ENCODE measurements around the gene LHX2. TPM values are rescaled to one million over a fixed set of nuclear protein-coding genes. Genes with fewer than 3 reads are reported as not detected.
A peak's percentile ranks its signal among the peaks of the same experiment; 100 is the strongest.

Gene LHX2
- total and polyA plus RNA-seq, 2 of the 4 experiments (the other 2 are of a cell fraction), result not detected

DNA sequence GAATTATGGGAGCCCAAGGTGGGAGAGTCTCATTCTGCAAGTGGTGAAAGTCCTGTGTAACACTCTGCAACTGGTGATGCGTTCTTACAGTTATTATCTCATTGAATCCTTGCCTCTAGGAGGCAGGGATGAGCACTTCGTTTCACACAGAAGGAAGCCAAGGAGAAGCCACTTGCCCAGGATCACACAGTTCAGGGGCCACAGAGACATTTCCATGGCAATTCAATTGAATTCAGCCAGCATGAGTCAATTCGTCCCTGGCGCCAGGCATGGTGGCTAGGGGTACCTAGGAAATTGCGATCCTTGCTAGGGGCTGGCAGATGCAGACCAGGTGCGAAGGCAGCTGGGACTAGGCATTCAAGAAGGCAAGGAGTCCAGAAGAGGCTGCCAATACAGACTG, 26.2 kb downstream of the LHX2 start:
- Histone ChIP-seq H3K27me3 (ENCODE audit: control insufficient read depth, insufficient read depth, low read length) (peaks cover 79% of the 10 kb centered on the region), H2AFZ (replicated peaks; ENCODE audit: low read length, poor library complexity) (peak overlapping the region; percentile 49), H3K4ac (ENCODE audit: low read depth, low read length) (no peak overlapping the region), H3K4me3 (ENCODE audit: insufficient read depth, low read depth, low read length) (no peak overlapping the region), H3K9me3 (ENCODE audit: control insufficient read depth, insufficient read depth, low read length) (no peaks in the 10 kb centered on the region), H3K56ac (ENCODE audit: extremely low read depth, insufficient read depth, low read length) (no peak overlapping the region), H4K5ac (ENCODE audit: low read depth, low read length) (no peak overlapping the region), H3K9me1 (ENCODE audit: insufficient read depth, low read length) (no peaks in the 10 kb centered on the region), H3K27ac (ENCODE audit: insufficient read depth, low read length) (no peak overlapping the region), H2BK15ac (ENCODE audit: low read depth, low read length) (no peak overlapping the region), H2AK9ac (replicated peaks; ENCODE audit: low read depth, low read length, poor library complexity) (no peak overlapping the region), H3K36me3 (ENCODE audit: control insufficient read depth, insufficient read depth, low read length) (no peaks in the 10 kb centered on the region), H4K91ac (ENCODE audit: insufficient read depth, low read depth, low read length) (no peak overlapping the region), H2BK5ac (ENCODE audit: low read depth, low read length, poor library complexity, severe bottlenecking) (no peak overlapping the region), H3K14ac (replicated peaks; ENCODE audit: low read depth, low read length) (no peak overlapping the region), H4K20me1 (ENCODE audit: insufficient read depth, low read length) (no peaks in the 10 kb centered on the region), H3K4me2 (ENCODE audit: low read depth, low read length) (no peak overlapping the region), H2BK20ac (ENCODE audit: low read depth, low read length) (no peak overlapping the region), H4K8ac (ENCODE audit: low read depth in 2 of 2, low read length in 2 of 2) (no peak overlapping the region), H2AK5ac (ENCODE audit: low read depth, low read length) (no peak overlapping the region), H3K9ac (ENCODE audit: low read depth, low read length) (no peak overlapping the region), H2BK120ac (ENCODE audit: low read depth, low read length) (no peak overlapping the region), H3K23ac (ENCODE audit: low read depth, low read length) (no peak overlapping the region), H3K4me1 (ENCODE audit: control insufficient read depth, insufficient read depth, low read length) (no peaks in the 10 kb centered on the region; the same call in 1 of the 2 replicates), H3K18ac (ENCODE audit: low read depth, low read length) (no peak overlapping the region), H3K79me1 (ENCODE audit: low read depth in 1 of 2, low read length in 2 of 2) (no peaks in the 10 kb centered on the region)
- DNase-seq, result no peak
- in situ Hi-C loops (cut with MboI; ENCODE audit: low sequenced_read_pairs), result loop anchor here (10.0 kb wide), 1 partner anchor 493 kb away; no protein-coding TSS in a partner anchor
- intact Hi-C loops (cut with micrococcal nuclease), result no loop called here
- dilution Hi-C loops (cut with HindIII; ENCODE audit: low sequenced_read_pairs, unreplicated experiment), result no loop called here
- TF ChIP-seq RAD21 (IDR thresholded peaks at IDR 0.05; ENCODE audit: low read length), result no peak
- TF ChIP-seq, protein P1, sequence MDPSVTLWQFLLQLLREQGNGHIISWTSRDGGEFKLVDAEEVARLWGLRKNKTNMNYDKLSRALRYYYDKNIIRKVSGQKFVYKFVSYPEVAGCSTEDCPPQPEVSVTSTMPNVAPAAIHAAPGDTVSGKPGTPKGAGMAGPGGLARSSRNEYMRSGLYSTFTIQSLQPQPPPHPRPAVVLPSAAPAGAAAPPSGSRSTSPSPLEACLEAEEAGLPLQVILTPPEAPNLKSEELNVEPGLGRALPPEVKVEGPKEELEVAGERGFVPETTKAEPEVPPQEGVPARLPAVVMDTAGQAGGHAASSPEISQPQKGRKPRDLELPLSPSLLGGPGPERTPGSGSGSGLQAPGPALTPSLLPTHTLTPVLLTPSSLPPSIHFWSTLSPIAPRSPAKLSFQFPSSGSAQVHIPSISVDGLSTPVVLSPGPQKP (IDR thresholded peaks at IDR 0.05; ENCODE audit: borderline replicate concordance, low read depth, low read length), result no peak
- TF ChIP-seq MAZ (IDR thresholded peaks at IDR 0.05; ENCODE audit: borderline replicate concordance, low read depth, low read length), result no peak
- TF ChIP-seq RFX5 (IDR thresholded peaks at IDR 0.05; ENCODE audit: low read depth, low read length), result no peak
- no peak for TF ChIP-seq CEBPB (IDR thresholded peaks at IDR 0.05; ENCODE audit: low read depth, low read length)
- TF ChIP-seq MAFK (IDR thresholded peaks at IDR 0.05; ENCODE audit: low read depth, low read length), result no peak
- no peak for TF ChIP-seq CHD1 (IDR thresholded peaks at IDR 0.05; ENCODE audit: low read depth, low read length)
- TF ChIP-seq BHLHE40 (IDR thresholded peaks at IDR 0.05; ENCODE audit: low read depth, low read length), result no peak
- TF ChIP-seq, protein P2, sequence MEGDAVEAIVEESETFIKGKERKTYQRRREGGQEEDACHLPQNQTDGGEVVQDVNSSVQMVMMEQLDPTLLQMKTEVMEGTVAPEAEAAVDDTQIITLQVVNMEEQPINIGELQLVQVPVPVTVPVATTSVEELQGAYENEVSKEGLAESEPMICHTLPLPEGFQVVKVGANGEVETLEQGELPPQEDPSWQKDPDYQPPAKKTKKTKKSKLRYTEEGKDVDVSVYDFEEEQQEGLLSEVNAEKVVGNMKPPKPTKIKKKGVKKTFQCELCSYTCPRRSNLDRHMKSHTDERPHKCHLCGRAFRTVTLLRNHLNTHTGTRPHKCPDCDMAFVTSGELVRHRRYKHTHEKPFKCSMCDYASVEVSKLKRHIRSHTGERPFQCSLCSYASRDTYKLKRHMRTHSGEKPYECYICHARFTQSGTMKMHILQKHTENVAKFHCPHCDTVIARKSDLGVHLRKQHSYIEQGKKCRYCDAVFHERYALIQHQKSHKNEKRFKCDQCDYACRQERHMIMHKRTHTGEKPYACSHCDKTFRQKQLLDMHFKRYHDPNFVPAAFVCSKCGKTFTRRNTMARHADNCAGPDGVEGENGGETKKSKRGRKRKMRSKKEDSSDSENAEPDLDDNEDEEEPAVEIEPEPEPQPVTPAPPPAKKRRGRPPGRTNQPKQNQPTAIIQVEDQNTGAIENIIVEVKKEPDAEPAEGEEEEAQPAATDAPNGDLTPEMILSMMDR (conservative IDR thresholded peaks at IDR 0.05; ENCODE audit: low read depth, low read length), result no peak
- no peak for TF ChIP-seq RCOR1 (IDR thresholded peaks at IDR 0.05; ENCODE audit: insufficient replicate concordance, low read length)
- TF ChIP-seq SMC3 (IDR thresholded peaks at IDR 0.05; ENCODE audit: low read depth, low read length), result no peak
- no peak for TF ChIP-seq POLR2A (IDR thresholded peaks at IDR 0.05; ENCODE audit: low read depth, low read length)
- no peak for TF ChIP-seq MXI1 (IDR thresholded peaks at IDR 0.05; ENCODE audit: borderline replicate concordance, low read depth, low read length)
- TF ChIP-seq, protein P3, sequence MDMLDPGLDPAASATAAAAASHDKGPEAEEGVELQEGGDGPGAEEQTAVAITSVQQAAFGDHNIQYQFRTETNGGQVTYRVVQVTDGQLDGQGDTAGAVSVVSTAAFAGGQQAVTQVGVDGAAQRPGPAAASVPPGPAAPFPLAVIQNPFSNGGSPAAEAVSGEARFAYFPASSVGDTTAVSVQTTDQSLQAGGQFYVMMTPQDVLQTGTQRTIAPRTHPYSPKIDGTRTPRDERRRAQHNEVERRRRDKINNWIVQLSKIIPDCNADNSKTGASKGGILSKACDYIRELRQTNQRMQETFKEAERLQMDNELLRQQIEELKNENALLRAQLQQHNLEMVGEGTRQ (IDR thresholded peaks at IDR 0.05; ENCODE audit: low read depth, low read length), result no peak
- TF ChIP-seq NFE2L2 (IDR thresholded peaks at IDR 0.05; ENCODE audit: low read depth, low read length), result no peak
- TF ChIP-seq FOS (IDR thresholded peaks at IDR 0.05; ENCODE audit: low read depth, low read length), result no peak
- ChIA-PET CTCF (no interaction called here), POLR2A (ENCODE audit: unreplicated experiment) (no interaction called here)
- no TSS peak for BruUV-seq (replicated peaks)
- WGBS, 2 experiments (ENCODE audit: extremely low coverage in 2 of 2, insufficient read length in 1 of 2), result 58% methylated on average over 3 of the region's 6 CpGs; no CpG with 5 or more reads in 1 of the 2 experiments
- ATAC-seq (ENCODE audit: low read depth), result no peak
